Activated CD8-positive, alpha-beta T cell treated with anti-CD3 and anti-CD28 coated beads for 36 hours (primary cell): ENCODE data around the gene CWC25. TPM values are rescaled to one million over a fixed set of nuclear protein-coding genes. Genes with fewer than 3 reads are reported as not detected.

Experiments used
- ATAC-seq: fragments of 200-7000 bp; cut with Tn5 transposase; one replicate; pipeline ENCODE4 v1.10.0; 2021; ENCODE audit warnings: mild to moderate bottlenecking, moderate library complexity
- CTCF ChIA-PET: fragments of 350-600 bp; sonication (Branson Sonifier 250); formaldehyde crosslinking; loops from one replicate; lab custom pipeline; 2021; ENCODE audit warnings: antibody characterized with exemption; lab: Charles Lee
- POLR2A ChIA-PET: fragments of 350-600 bp; sonication (Branson Sonifier 250); formaldehyde crosslinking; loops from one replicate; lab custom pipeline; 2021; ENCODE audit warnings: antibody characterized with exemption; lab: Charles Lee
- DNase-seq: peaks from one replicate; pipeline ENCODE4 v3.0.0-alpha.2; 2020
- H3K27ac Mint-ChIP-seq: one replicate; pipeline ENCODE4 v1.8.0; 2021; ENCODE audit warnings: mild to moderate bottlenecking, mixed read lengths
- H3K27me3 Mint-ChIP-seq: one replicate; pipeline ENCODE4 v1.8.0; 2021; ENCODE audit warnings: mixed read lengths
- H3K36me3 Mint-ChIP-seq: one replicate; pipeline ENCODE4 v1.8.0; 2021; ENCODE audit warnings: low read depth, mixed read lengths
- H3K4me1 Mint-ChIP-seq: one replicate; pipeline ENCODE4 v1.8.0; 2021; ENCODE audit warnings: low read depth, mixed read lengths
- H3K4me3 Mint-ChIP-seq: one replicate; pipeline ENCODE4 v1.8.0; 2021; ENCODE audit warnings: mild to moderate bottlenecking, moderate library complexity, mixed read lengths
- H3K9me3 Mint-ChIP-seq: one replicate; pipeline ENCODE4 v1.8.0; 2021; ENCODE audit warnings: mixed read lengths
- intact Hi-C: fragments of 100-400 bp; cut with micrococcal nuclease; formaldehyde crosslinking; loops from one replicate; pipeline ENCODE4 v1.10.0; 2022
- total RNA-seq, 2 experiments: library from RNA; stranded (reverse); gene quantifications; one replicate each; pipeline ENCODE4 v1.2.3, GENCODE V29; 2021
- TF ChIP-seq, protein P1 (sequence below): fragments of 200-600 bp; IDR thresholded peaks from one replicate; pipeline ENCODE4 v1.8.0; 2022; ENCODE audit warnings: antibody characterized with exemption, mild to moderate bottlenecking

CWC25 gene
- total RNA-seq, 2 experiments from 2014 or later = 19.7 to 20.1 TPM

DNA sequence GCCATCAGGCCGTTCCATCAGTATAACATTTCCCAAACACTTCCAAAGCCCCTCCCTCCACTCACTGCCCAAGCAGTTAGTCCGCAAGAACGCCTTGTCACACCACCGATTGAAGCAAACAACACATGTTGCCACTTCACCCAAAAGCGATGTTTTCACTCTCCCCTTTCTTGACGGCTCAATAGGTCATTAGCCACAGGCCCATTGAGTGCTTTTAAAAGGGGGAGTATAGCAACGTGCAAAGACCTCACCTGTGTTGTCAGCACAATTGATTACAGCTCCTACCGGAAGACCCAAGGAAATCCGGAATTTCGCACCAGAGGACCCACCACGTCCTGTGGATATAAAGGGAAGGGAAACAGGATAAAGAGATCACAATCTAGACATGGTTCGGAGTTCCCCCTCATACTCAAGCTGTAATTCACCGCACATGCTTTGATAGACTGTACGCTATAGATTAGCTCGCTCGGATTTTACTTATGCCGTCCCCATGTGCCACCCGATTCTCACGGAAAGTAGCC lies 27.7 kb upstream of the CWC25 start:
- POLR2A ChIA-PET = interaction anchor here (0.8 to 8.3 kb wide), 25 partner anchors 11 to 312 kb away, joined by 3 to 106 read pairs (median 6); partner anchors contain the start of genes CWC25, LASP1, LASP1NB and MLLT6

GRCh38 chr17:38851434-38851833 lies 26.3 kb upstream of the CWC25 start:
- intact Hi-C loops = no loop called here
- ChIA-PET POLR2A (interaction anchor here (0.7 to 8.3 kb wide), 13 partner anchors 19 to 348 kb away, joined by 3 to 106 read pairs (median 4); partner anchors contain the start of genes CWC25, LASP1, LASP1NB and RPL19), CTCF (no interaction called here)
- DNase-seq (no peak), ATAC-seq (no peak)
- Mint-ChIP-seq H3K36me3 (peaks cover 60% of the 10 kb centered on the region), H3K9me3 (no peaks in the 10 kb centered on the region), H3K4me1 (peaks cover 40% of the 10 kb centered on the region), H3K27me3 (no peaks in the 10 kb centered on the region), H3K27ac (peak overlapping the region; percentile 99), H3K4me3 (peak overlapping the region; percentile 99)
- TF ChIP-seq, protein P1, sequence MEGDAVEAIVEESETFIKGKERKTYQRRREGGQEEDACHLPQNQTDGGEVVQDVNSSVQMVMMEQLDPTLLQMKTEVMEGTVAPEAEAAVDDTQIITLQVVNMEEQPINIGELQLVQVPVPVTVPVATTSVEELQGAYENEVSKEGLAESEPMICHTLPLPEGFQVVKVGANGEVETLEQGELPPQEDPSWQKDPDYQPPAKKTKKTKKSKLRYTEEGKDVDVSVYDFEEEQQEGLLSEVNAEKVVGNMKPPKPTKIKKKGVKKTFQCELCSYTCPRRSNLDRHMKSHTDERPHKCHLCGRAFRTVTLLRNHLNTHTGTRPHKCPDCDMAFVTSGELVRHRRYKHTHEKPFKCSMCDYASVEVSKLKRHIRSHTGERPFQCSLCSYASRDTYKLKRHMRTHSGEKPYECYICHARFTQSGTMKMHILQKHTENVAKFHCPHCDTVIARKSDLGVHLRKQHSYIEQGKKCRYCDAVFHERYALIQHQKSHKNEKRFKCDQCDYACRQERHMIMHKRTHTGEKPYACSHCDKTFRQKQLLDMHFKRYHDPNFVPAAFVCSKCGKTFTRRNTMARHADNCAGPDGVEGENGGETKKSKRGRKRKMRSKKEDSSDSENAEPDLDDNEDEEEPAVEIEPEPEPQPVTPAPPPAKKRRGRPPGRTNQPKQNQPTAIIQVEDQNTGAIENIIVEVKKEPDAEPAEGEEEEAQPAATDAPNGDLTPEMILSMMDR = no peak

More for the DNA sequence above, 27.7 kb upstream of the CWC25 start:
- CTCF ChIA-PET = interaction anchor here (1.5 to 3.0 kb wide), 4 partner anchors 15 to 301 kb away, joined by 3 to 9 read pairs (median 8); no protein-coding TSS in a partner anchor
- H3K36me3 Mint-ChIP-seq = peaks cover 55% of the 10 kb centered on the region
- no peaks in the 10 kb centered on the region for H3K27me3 Mint-ChIP-seq
- intact Hi-C loops = no loop called here
- H3K4me3 Mint-ChIP-seq = peak overlapping the region; percentile 99
- TF ChIP-seq, protein P1 = no peak
- DNase-seq (no peak), ATAC-seq (no peak)
- no peaks in the 10 kb centered on the region for H3K9me3 Mint-ChIP-seq
- peak overlapping the region; percentile 99 for H3K27ac Mint-ChIP-seq
- peaks cover 40% of the 10 kb centered on the region for H3K4me1 Mint-ChIP-seq

DNA sequence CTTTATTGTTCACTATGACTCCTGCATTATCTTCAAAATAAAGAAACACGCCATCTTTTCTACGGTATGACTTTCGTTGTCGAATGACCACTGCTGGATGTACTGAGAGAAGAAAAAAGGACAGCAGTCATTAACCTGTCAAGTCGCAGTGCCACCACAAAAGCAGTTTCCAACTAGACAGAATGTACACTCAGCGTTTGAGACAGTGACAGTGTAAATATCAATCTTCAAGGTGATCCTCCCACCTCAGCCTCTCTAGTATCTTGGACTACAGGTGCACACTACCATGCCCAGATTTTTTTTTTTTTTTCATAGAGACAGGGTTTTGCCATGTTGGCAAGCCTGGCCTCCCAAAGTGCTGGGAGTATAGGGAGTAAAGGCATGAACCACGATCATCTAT lies 25.3 kb upstream of the CWC25 start:
- TF ChIP-seq, protein P1 = no peak
- no peaks in the 10 kb centered on the region for H3K27me3 Mint-ChIP-seq
- H3K4me3 Mint-ChIP-seq = peak overlapping the region; percentile 99
- peak overlapping the region; percentile 76 for H3K27ac Mint-ChIP-seq
- ATAC-seq (no peak), DNase-seq (no peak)
- H3K9me3 Mint-ChIP-seq = no peaks in the 10 kb centered on the region
- H3K36me3 Mint-ChIP-seq = peaks cover 60% of the 10 kb centered on the region
- ChIA-PET CTCF (no interaction called here), POLR2A (interaction anchor here (0.6 to 8.3 kb wide), 12 partner anchors 12 to 98 kb away, joined by 3 to 106 read pairs (median 4); partner anchors contain the start of genes CWC25, LASP1 and LASP1NB)
- intact Hi-C loops = no loop called here
- peaks cover 39% of the 10 kb centered on the region for H3K4me1 Mint-ChIP-seq

- POLR2A ChIA-PET = interaction anchor here (0.6 to 8.3 kb wide), 19 partner anchors 10 to 304 kb away, joined by 3 to 48 read pairs (median 4); partner anchors contain the start of genes CWC25, LASP1 and LASP1NB
- Mint-ChIP-seq H3K36me3 (peaks cover 60% of the 10 kb centered on the region), H3K9me3 (no peaks in the 10 kb centered on the region), H3K4me3 (peak overlapping the region; percentile 42), H3K27ac (no peak overlapping the region), H3K27me3 (no peaks in the 10 kb centered on the region), H3K4me1 (peaks cover 32% of the 10 kb centered on the region)
- ATAC-seq (no peak), DNase-seq (no peak)
- intact Hi-C loops = no loop called here
- TF ChIP-seq, protein P1 = no peak
- CTCF ChIA-PET = interaction anchor here (0.7 to 1.6 kb wide), 3 partner anchors 76 to 304 kb away, joined by 3 to 4 read pairs (median 4); partner anchors contain the start of gene LASP1NB
Observed at GRCh38 chr17:38848939-38849605, 24.0 kb upstream of the CWC25 start.
